ENCODE measurements around the gene DEPDC1. TPM values are rescaled to one million over a fixed set of nuclear protein-coding genes. Genes with fewer than 3 reads are reported as not detected.

DEPDC1 gene
- total RNA-seq, 2 experiments from 2014 or later, result 15.9 to 24.3 TPM

DNA sequence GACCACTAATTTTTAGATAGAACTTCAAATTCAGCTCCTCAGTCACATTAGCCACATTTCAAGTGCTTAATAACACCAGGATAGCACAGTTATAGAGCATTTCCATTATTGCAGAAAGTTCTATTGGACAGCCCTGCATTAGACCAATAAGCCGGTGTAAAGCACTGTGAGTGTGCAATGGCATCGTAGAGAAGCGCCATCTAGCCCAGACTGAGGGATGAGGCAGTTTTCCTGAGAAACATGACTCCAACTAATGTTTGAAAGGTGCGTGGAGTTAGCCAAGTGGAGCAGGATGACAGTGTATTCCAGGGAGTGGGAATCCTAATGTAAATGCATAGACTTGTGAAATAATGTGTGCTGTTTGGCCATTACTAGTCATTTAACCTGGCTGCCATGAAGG lies 54.9 kb downstream of the DEPDC1 start:
- ATAC-seq (no peak), DNase-seq (no peak)
- Mint-ChIP-seq H3K4me3 (no peak overlapping the region), H3K27me3 (peaks cover 11% of the 10 kb centered on the region), H3K9me3 (ENCODE audit: low read depth) (no peaks in the 10 kb centered on the region), H3K36me3 (ENCODE audit: low read depth) (no peaks in the 10 kb centered on the region), H3K4me1 (no peaks in the 10 kb centered on the region), H3K27ac (no peak overlapping the region)
- ChIA-PET POLR2A (no interaction called here), CTCF (no interaction called here)
- intact Hi-C loops (cut with DNase I, micrococcal nuclease), result loop anchor here (2.0 to 5.0 kb wide), 3 partner anchors 321 to 590 kb away; no protein-coding TSS in a partner anchor

DNA sequence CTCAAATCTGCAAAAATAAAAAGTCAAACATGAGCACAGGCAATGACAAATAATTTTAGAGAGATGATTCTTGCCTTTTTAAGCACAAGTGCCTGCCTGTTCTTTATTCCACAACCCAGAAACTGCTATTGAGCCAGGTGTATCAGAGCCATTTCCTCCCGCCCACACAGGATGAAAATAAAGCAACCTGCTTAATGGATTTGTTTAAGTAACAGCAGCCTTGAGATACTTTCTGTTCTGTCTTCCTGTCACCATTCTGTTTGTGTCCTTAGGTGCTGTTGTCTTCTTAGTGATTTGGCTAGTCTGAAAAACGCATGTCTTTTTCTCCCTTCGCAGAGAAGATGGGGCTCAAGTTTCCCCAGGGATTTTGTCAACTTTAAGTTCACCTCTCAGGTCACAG lies 58.6 kb downstream of the DEPDC1 start:
- ChIA-PET POLR2A (no interaction called here), CTCF (no interaction called here)
- Mint-ChIP-seq H3K27me3 (peaks cover 10% of the 10 kb centered on the region), H3K27ac (no peak overlapping the region), H3K4me1 (no peaks in the 10 kb centered on the region), H3K4me3 (no peak overlapping the region), H3K36me3 (ENCODE audit: low read depth) (no peaks in the 10 kb centered on the region), H3K9me3 (ENCODE audit: low read depth) (no peaks in the 10 kb centered on the region)
- DNase-seq, result no peak
- intact Hi-C loops (cut with DNase I, micrococcal nuclease), result no loop called here
- no peak for ATAC-seq

DNA sequence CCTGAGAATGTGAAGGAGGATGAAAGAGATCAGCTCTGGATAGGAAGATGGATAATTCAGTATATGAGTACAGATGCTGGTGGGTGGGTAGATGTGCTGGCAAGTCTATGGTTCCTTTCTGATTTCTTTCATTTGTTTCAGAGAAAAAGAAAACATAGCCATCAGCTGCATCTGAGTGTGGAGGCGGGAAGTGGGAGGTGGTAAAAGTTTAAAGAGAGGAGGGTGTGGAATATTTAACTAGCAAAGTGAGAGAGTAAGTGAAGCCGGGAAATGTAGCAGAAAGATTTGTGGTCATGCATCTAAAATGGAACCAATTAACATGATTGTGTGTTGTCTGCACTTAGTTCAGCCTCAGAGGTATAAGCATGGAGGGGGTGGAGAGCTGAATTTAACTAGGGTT lies 63.5 kb downstream of the DEPDC1 start:
- POLR2A ChIA-PET, result no interaction called here
- Mint-ChIP-seq H3K27me3 (peaks cover 4% of the 10 kb centered on the region), H3K36me3 (ENCODE audit: low read depth) (no peaks in the 10 kb centered on the region), H3K4me3 (no peak overlapping the region), H3K27ac (no peak overlapping the region), H3K9me3 (ENCODE audit: low read depth) (no peaks in the 10 kb centered on the region), H3K4me1 (no peaks in the 10 kb centered on the region)
- ATAC-seq (no peak), DNase-seq (no peak)
- intact Hi-C loops (cut with DNase I, micrococcal nuclease), result no loop called here
- CTCF ChIA-PET, result no interaction called here

DNA sequence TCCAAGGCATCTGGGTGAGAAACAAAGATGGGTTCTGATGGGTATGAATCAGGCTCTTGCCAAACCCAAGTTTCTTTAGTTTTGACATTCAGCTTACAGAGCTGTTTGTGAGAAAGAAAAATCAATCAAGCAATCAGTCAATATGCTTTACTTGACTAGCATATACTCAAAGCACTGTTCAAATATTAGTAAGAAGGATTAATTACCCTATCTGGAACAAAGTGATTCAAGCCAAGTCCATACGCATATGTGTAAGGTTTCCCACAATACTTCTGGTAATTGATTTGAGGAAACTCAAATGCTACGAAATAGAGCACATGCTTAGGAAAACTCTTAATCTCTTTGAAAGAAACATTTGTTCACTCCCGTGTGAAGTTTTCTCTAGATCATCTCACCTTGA lies 65.8 kb downstream of the DEPDC1 start:
- H3K36me3 Mint-ChIP-seq (ENCODE audit: low read depth), result no peaks in the 10 kb centered on the region
- DNase-seq (no peak), ATAC-seq (no peak)
- no peak overlapping the region for H3K27ac Mint-ChIP-seq
- intact Hi-C loops (cut with DNase I, micrococcal nuclease), result no loop called here
- no peaks in the 10 kb centered on the region for H3K9me3 Mint-ChIP-seq (ENCODE audit: low read depth)
- CTCF ChIA-PET, result interaction anchor here (1.0 kb wide), 1 partner anchor 12 kb away, joined by 3 read pairs; no protein-coding TSS in a partner anchor
- no peak overlapping the region for H3K4me3 Mint-ChIP-seq
- H3K27me3 Mint-ChIP-seq, result peaks cover 2% of the 10 kb centered on the region
- POLR2A ChIA-PET, result no interaction called here
- H3K4me1 Mint-ChIP-seq, result no peaks in the 10 kb centered on the region

DNA sequence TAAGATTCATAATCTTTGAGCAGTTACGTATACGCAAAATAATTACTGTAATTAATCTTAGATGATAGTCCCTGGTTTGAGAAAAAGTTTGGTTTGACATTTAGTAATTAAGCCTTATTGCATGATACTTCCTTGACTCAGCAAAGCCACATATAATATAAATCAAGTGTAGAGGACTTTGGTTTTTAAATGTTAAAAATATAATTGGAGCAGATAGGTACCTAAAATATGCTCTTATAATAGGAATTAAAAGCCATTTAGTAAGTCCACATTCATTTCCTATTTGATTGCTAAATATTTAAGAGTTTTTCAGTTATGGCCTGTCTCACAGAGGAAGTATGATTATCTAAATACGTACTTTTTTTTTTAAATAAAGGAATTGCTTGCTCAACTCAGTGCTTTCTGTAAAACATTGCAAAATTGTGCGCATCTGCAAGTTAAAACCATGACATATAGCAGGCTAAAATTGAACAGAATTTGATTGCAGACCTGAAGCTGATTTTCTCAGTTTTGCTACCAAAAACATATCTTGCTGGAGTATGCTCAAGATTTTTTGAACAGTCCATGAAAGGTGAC lies 67.6 kb downstream of the DEPDC1 start:
- Mint-ChIP-seq H3K9me3 (ENCODE audit: low read depth) (no peaks in the 10 kb centered on the region), H3K27ac (no peak overlapping the region), H3K36me3 (ENCODE audit: low read depth) (no peaks in the 10 kb centered on the region), H3K4me1 (no peaks in the 10 kb centered on the region), H3K27me3 (peaks cover 2% of the 10 kb centered on the region), H3K4me3 (no peak overlapping the region)
- no peak for DNase-seq
- ChIA-PET POLR2A (no interaction called here), CTCF (interaction anchor here (1.0 kb wide), 1 partner anchor 10 kb away, joined by 3 read pairs; no protein-coding TSS in a partner anchor)
- ATAC-seq, result no peak
- intact Hi-C loops (cut with DNase I, micrococcal nuclease), result no loop called here

DNA sequence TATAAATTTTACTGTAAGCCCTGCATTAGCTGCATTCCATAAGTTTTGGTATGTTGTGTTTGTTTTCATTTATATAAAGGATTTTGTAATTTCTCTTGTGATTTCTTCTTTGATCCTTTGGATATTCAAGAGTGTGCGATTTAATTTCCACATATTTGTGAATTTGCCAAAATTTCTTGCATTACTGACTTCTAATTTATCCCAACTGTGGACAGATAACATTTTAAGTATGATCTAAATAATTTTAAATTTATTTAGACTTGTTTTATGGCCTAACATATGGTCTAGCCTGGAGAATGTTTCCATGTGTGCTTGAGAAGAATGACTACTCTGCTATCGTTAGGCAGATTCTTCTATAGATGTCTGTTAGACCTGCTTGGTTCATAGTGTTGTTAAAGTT lies 70.3 kb downstream of the DEPDC1 start:
- no peaks in the 10 kb centered on the region for H3K36me3 Mint-ChIP-seq (ENCODE audit: low read depth)
- intact Hi-C loops (cut with DNase I, micrococcal nuclease), result no loop called here

More for the DNA sequence above, 70.3 kb downstream of the DEPDC1 start:
- Mint-ChIP-seq H3K9me3 (ENCODE audit: low read depth) (no peaks in the 10 kb centered on the region), H3K4me1 (no peaks in the 10 kb centered on the region), H3K27me3 (peaks cover 4% of the 10 kb centered on the region), H3K4me3 (no peak overlapping the region), H3K27ac (no peak overlapping the region)
- ATAC-seq (no peak), DNase-seq (no peak)
- POLR2A ChIA-PET, result no interaction called here
- CTCF ChIA-PET, result no interaction called here

Other genes starting within 250 kb of the DEPDC1 start
- not detected for gene RPE65, start 47.1 kb downstream of the DEPDC1 start, total RNA-seq